ENCODE data around the gene POLE.

Gene POLE

DNA sequence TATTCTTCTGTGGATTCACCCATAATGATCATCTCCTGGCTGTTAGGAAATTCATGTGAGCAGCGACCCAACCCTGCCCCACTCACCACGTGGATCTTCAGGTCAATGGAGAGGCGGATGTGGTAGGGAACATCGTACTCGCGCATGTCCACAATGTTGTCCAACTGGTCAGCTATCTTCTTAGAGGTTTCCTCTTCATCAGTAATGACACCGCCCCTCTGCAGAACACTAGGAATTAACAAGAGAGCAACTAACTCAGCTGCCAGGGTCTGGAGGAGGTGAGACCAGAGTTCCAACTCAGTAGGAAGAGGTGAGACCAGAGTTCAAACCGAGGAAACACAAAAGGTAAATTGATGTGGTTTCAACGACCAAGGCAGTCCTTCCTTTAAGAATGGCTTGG lies 9.7 kb downstream of the POLE start:
- DNase-seq (ENCODE audit: low read depth), result no peak

DNA sequence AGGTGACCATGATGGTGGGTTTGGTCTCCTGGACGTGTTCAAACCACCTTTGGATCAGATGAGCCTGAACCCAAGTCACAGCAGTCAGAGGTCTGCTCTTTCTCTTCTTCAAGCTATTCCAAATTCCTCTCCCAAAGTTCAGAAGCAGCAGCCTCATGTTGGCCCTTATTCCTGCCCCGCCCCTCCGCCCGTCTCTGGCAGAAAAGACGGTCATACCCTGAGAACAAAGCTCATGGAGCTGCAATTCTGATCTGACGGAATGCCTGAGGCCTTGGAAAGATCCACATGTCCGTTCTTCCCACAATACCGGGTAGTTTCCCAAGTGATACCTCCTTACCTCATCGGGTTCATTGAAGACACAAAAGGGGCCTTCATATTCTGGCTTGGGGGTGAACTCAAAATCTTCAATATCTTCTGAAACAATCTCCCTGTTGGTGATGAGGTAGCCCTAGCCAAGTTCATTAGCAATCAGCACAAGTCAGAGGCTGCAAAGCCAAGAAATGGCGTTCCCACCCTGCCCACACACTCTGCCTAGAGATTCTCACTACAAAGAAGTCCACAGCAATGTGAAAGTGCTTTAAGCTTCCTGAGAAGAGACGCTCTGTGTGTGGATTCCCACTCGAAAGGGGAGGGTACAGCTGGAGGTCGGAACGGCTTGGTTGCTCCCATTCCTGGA lies 11.2 kb downstream of the POLE start:
- no peak for DNase-seq (ENCODE audit: low read depth)

DNA sequence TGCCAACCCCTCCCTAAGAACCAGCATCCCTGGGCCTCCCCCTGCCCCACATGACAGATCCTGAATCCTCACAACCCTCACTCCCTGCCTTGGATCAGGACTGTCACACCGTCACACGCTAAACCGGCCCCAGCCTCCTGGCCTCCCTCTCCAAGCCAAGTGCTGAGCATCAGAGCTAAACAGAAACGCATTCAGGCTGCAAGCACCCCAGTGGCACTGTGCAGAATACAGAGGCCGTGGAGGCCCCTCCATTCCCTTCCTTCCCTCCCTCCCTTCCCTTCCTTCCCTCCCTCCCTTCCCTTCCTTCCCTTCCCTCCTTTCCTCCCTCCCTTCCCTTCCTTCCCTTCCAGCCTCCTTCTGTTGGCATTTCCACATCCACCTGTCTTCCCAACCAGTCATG lies 12.6 kb downstream of the POLE start:
- no peak for DNase-seq (ENCODE audit: low read depth)

DNA sequence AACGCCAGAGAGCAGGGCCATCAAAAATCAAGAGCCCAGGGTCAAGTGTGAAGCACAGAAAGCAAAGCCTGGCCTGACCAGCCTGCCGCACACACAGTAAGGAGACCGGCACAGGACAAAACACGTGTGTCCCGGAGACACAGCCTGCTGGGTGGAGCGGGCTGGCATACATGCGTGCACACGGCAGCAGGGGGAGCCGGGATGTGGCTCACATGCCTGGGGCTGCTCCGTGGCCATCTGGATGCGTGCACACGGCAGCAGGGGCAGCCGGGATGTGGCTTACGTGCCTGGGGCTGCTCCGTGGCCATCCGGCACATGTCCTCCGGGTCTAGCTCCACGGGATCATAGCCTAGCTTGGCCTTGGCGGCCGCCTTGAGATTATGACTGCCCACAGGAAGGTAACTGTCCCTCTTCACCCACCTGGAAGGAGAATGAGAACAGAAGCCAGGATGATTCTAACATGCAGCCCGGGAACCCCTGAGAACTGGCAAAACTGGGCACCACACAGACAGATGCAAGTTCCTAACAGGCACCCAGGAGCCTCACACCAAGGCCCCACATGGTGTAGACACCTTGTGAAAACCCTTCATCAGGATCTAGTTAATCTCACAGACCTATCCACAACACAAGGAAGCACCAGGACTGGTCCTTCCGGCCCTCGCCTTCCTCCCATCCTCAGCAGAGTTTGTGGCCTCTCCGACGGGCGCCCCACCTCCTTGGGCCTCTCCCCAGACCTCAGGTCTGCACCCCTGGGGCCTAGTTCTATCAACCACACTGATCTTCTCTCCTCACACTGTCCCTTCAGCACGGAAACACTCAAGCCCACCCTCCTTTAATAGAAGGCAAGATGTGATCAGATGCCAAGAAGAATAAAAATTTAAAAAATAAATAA lies 13.6 kb downstream of the POLE start:
- DNase-seq (ENCODE audit: low read depth), result no peak

DNA sequence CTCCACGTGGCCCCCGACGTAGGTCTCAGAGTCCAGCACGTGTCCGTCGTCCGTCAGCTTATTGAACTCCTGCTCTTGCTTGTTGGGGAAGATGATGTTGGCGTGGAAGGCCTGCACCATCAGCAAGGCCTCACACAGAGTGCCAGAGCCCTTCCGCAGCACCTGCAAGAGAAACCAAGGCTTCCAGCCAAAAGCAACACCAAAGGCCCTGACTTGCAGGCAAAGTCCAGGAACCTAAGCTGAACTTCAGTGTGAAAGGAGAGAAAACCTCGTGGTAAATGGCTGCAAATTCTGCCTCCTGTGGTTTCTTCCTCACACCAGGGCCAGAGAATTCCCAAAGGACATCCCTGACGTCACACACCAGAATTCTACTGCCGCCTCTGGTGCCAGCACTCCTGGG lies 14.5 kb downstream of the POLE start:
- DNase-seq (ENCODE audit: low read depth), result no peak

DNA sequence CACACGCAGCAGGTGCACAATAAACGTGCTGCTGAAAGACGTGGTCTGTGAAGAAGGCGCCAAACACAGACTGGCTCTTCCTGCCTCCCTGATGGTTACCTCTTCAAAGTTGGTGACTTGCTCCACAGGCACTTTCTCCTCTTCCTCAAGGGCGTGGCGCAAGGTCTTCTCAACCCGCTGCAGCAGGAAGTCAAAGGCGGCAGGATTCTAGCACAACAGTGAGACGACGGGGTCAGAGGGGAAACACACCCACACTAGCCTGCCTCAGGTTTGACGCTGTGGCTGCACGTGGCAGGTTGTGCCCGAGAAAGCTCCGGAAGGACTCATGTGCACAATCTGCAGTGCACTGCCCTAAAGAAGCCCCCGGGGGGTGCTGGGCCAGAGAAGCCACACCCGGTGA lies 15.0 kb downstream of the POLE start:
- no peak for DNase-seq (ENCODE audit: low read depth)

DNA sequence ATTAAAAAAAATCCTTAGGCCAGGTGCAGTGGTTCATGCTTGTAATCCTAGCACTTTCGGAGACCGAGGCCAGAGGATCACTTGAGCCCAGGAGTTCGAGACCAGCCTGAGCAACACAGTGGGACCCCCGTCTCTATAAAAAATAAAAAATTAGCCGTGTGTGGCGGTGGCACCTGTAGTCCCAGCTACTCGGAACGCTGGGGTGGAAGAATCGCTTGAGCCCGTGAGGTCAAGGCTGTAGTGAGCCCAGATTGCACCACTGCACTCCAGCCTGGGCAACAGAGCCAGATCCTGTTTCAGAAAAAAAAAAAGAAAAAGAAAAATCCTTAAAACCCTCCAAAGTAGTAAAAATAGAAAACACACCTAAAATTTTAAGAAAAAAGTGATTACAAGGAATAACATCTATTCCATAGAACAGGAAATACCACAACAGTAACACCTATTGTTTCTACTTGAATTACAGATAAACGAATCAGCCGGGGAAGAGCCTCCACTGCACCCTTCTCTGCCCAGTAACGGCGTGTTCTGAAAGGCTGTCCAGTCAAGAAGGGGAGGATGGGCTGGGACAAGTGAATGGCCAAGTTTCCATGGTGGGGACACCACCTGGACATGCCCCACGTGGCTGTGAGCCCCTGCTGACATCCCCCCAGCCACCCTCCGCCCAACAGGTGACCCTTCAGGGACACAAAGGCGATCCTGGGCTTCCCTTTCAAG lies 17.8 kb downstream of the POLE start:
- DNase-seq (ENCODE audit: low read depth), result no peak

DNA sequence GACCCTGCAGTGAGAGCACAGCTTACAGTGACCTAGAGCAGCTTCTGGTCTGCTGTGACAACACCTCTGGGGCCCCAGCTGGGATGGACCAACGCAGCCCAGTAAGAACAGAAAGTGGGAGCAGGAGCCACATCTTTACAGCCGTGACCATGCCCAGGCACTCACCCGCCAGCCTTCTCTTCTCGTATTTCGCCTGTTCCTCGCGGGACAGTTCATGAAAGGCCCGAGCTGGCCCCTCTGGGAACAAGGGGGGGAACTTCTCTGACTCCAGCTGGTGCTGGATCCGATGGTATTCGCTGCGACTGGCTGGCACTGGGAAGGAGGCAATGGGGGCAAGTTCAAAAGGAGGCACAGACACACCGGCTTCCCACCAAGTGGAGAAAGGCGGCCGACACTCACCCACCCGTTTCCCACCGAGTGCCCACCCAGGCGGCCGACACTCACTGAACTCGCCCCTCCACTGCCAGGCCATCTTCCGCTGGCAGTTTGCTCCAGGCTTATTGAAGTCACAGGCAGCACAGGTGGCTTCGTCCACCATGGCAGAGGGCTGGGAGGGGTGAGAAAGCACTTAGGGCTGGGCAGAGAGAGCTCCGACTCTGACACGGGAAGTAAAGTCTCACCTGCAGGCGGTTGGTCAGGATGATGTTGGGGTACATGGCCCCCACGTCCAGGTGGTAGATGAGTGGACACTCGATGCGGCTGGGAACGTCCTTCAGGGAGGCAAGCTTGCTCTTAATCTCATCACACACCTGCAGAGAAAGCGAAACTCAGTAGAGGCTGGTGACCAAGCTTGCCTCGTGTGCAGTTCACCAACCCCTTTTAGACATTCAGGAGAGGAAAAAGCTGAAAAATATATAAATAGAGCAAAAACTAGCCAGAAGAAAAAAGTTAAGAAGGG lies 18.7 kb downstream of the POLE start:
- DNase-seq (ENCODE audit: low read depth), result no peak

DNA sequence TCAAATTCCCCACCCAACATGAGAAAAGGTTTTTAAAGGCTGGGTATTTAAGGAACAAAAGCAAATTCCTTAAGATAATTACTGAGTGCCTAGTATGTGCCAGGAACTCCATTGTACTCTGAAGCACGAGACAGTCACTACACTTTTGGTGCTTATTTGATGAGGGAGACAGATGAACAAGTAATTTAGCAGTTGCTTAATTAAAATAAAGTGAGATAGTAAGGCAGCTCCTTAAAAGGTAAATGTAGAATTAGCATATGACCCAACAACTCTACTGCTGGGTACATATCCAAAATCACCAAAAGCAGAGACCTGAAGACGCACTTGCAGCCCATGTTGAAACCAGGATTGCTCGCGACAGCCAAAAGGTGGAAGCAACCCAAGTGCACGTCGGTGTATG lies 21.3 kb downstream of the POLE start:
- DNase-seq (ENCODE audit: low read depth), result no peak

DNA sequence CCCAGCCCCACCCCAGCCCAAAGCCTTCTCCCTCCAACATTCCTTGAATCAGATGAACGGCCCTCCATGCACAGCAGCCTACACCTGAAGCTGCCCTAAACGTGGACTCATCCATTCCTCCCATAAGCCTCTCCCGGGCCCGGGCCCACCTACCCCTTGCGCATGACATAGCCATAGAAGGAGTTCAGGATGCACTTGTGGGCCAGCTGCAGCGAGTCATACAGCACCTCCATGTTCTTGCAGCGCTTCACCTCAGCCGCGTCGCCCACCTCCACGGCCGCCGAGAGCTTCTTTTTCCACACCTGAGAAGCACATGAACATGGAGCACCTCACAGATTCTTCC lies 22.0 kb downstream of the POLE start:
- DNase-seq (ENCODE audit: low read depth), result no peak

DNA sequence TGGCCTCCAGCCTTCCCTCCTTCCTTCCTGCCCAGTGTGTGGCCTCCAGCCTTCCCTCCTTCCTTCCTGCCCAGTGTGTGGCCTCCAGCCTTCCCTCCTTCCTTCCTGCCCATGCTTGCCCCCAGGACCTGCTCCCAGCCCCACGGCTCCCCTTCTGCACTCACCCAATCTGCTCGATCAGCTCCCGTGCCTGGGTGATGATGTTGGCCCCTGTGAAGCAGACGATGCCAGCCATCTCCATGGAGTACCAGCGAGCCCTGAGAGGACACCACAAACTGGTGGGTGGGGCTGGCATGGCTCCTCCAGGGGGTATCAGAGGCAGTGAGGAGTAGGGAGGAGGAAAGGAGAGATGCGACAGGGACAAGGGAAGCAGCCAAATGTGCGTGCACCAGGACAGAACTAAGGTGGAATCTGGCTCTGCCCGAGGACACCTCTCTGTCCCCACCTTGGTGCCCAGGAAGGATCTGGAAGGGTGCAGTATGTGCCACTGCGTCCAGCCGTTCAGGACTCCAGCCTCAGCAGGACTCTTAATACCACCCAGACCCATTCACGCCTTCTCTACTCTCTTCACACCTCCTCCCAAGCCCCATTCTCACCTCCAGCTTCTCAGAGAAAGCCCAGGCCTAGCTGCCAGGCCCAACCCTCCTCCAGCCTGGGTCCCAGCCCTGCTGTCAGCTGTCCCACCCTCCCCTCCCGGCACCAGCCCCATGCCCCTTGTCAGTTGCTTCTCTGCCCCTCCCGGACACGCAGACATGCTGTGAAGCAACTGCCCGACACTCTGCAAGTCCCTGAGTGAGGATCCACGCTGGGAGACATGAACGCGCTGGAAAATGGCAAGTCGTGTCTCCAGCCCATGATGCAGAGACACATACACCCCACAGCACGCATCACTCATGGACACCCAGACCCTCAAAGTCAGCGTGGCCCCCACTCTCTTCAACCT lies 22.7 kb downstream of the POLE start:
- DNase-seq (ENCODE audit: low read depth), result no peak

DNA sequence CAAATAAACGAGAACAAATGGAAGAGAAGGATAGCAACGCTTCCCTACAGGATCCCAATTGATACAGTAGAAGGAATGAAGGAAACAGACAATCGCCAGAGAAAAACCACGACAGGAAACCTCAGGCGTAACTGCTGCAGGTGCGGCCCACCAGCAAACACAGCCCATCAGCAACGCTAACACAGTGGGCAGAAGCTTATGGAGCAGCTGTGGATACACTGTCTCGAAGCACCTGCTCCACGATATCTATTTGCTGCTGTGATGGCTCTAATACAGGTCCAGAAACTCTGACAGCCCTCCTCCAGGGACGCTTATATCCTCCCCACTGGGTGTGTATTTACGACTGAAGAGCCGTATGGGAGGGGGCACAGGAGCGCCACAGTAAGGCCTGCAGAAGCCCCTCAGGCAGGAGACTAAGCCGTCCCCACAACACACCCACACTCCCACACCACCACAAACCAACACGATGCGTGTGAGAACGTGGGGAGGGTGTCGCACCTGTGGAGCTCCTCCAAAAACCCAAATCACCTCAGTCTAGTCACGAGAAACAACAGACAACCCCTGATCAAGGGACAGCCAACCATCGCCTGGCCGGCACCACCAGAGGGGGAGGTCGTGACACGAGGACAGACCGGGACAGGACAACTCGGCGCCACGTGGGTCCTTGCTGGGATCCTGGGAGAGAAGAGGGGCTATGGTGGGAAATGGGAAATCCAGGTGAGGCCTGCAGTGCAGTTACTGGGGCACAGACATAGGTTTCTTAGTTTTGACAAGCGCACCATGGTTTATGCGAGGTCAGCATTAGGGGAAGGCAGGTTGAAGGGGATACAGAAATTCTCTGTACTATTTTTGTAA lies 24.0 kb downstream of the POLE start:
- no peak for DNase-seq (ENCODE audit: low read depth)

DNA sequence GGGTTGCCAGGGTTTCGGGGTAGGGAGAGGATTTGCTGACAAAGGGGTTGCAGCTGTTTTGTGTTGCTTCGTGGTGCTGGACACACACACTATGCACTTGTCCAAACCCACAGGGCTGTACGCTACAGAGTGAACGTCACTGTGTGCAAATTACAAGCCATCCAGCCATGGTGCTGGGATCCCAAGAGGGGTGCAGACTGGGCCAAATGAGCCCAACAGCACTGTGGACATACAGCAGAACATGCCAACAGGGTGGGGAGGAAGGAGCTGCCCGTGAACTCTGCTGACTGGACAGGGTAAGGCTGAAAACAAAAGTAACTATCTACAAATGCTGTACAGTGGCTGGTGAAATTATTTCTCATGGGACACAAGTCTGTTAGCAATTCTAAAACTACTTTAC lies 25.2 kb downstream of the POLE start:
- DNase-seq (ENCODE audit: low read depth), result no peak

DNA sequence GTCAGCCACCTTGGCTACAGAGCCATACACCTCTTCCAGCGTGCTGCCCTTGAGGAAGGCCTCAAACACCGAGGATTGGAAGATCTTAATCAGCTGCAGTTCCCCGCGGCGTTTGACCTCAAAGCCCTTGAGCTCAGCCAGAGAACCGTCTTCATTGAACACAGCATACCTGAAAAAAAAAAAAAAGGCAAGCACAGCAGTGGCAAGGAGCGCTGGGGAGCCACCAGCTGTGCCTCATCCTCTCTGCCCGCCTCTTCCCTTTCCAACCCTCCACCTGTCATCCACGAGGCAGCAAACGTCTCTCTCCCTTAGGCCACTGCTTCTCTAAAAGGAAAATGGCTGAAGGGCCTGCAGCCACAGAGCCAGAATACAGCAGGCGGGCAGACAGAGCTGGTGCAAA lies 26.1 kb downstream of the POLE start:
- DNase-seq (ENCODE audit: low read depth), result no peak

DNA sequence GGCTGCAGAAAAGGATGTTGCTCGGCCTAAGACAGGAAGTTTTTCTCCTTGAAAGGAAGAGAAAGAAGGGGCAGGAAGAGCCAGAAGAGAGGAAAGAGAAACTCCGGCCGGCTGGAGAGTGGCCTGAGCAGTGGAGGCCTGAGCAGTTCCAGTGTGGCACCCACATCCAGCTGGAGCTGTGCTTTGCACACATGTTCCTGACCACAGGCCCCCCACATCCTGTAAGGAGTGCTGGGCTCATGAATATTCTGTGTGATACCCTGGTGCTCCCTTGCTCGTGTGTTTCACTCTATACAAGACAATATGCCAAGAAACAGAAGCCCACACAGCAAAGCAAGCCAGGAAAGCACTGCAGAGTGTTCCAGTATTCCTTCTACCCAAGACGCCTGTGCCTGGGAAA lies 27.1 kb downstream of the POLE start:
- no peak for DNase-seq (ENCODE audit: low read depth)

DNA sequence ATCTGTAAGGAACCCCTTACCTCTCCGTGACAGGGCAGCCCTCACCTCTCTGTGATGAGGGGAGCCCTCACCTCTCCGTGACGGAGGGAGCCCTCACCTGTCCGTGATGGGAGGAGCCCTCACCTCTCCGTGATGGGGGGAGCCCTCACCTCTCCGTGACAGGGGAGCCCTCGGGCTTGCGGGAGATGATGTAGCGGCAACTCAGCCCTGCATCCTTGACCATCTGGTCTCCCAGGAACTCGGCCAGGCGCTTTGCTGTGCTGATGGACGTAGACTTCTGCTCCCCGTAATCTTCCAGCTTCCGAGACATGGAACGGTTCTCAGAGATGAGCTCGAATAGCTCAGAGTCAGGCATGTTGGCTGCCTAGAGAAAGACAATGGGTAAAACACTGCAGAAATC lies 28.0 kb downstream of the POLE start:
- DNase-seq (ENCODE audit: low read depth), result no peak

DNA sequence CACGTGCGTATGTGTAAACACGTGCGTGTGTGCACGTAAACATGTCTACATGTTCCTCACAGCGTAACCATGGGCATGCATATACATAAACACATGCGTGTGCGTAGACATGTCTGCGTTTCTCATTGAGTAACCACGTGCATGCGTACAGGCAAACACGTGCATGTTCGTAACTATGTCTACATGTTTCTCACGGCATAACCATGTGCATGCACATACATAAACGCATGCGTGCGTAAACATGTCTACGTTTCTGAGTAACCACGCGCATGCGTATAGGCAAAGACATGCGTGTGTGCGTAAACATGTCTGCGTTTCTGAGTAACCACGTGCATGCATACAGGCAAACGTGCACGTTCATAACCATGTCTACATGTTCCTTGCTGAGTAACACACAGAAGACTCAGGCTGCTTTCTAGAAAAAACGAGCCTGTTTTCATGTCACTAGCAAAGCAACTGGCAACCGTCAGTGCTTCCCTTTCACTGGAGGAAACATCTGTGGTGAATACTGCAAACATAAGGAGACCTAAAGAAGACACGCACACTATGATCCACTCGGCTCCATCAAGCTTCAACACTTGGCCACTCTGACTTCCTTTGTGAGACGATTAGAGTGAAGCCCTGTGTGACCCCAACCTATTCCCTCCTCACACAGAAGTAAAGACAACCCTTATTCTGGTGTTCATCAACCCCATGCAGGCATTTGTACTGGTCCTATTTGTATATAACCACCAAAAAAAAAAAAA lies 28.8 kb downstream of the POLE start:
- no peak for DNase-seq (ENCODE audit: low read depth)

DNA sequence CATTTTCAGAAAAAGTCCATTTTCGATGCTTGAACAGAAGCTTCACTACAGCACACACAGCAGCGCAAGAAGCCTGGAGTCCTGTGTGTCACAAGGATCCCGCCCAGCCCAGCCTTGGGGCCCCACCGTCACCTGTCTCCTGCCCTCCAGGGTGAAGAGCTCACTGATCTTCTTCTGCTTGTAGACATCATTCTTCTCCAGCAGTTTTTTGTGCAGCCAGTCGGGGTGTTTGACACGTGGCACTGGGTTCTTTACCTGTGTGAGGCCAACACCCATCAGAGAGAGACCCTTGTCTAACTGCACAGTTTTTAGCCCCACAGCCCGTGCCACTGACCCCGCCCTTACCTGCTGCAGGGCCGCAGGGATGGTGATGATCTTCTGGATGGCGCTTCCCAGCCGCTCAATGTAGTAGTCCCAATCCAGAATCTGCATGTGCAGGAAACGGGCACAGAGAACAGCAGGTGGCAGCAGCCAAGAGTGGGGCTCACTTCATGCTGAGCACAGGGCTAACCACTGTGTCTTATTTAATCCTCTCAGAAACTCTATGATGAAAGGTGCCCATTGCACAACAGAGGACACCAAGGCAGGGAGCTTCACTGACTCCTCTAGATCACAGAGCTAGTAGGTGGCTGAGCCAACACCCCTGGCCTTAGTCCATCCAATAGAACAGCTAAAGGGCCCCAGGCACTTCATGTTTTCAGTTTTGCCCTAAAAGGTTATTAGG lies 30.0 kb downstream of the POLE start:
- no peak for DNase-seq (ENCODE audit: low read depth)
